Epithelial cell of proximal tubule (primary cell): ENCODE data around the gene SLC23A2. TPM values are rescaled to one million over a fixed set of nuclear protein-coding genes. Genes with fewer than 3 reads are reported as not detected.

Source experiments
- DNase-seq: peaks from one replicate; pipeline ENCODE4 v3.0.0-alpha.2; 2011; ENCODE audit warnings: low read depth
- H3K4me3 ChIP-seq: 2 replicates; pipeline ENCODE4 v1.5.1; 2011; ENCODE audit warnings: low read depth, mild to moderate bottlenecking, low read length
- total RNA-seq: library from RNA; depleted of rRNA; stranded (reverse); fragments of >200 nt; gene quantifications from 2 replicates; pipeline ENCODE4 v1.2.3, GENCODE V29; 2015
- TF ChIP-seq, protein P1 (sequence below): conservative IDR thresholded peaks from 2 replicates; pipeline ENCODE4 v1.5.1; 2012; ENCODE audit warnings: low read depth, mild to moderate bottlenecking, low read length

Gene SLC23A2
- total RNA-seq, 1 donor from 2014 or later = 5.3 TPM

DNA sequence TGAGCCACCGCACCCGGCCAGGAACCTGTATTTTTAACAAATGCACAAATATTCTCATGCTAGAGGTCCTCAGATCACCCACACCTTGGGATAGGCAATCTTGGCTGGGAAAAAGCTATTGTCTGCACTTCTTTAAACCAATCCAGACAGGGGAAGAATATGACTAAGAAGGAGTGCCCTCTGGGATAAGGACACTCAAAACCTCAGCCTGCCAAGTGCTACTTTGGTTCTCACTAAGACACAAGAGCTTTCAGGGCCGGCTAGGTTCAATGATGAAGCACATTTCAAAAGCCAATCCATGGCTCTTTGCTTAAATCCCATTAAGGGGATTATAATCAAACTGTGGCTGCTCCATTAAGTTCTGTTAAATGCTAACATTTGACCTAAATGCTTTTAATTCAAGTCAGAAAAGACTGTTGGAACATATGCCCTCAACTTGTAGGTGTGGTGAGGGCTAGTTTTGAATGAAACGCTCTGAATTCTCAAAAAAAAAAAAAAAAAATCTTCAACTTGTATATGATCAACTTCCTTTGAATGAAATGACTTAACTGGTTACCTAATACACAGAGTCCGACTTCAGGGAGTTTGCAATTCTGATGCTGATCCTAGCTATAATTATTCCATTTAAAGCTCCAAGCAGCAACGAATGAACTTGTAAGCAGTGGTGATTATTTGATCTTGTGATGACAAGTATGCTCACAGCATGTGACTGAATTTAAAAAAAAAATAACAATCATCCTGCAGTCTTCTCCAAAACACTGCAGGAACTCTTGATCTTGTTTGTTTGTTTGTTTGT lies 56.6 kb downstream of the SLC23A2 start:
- TF ChIP-seq, protein P1, sequence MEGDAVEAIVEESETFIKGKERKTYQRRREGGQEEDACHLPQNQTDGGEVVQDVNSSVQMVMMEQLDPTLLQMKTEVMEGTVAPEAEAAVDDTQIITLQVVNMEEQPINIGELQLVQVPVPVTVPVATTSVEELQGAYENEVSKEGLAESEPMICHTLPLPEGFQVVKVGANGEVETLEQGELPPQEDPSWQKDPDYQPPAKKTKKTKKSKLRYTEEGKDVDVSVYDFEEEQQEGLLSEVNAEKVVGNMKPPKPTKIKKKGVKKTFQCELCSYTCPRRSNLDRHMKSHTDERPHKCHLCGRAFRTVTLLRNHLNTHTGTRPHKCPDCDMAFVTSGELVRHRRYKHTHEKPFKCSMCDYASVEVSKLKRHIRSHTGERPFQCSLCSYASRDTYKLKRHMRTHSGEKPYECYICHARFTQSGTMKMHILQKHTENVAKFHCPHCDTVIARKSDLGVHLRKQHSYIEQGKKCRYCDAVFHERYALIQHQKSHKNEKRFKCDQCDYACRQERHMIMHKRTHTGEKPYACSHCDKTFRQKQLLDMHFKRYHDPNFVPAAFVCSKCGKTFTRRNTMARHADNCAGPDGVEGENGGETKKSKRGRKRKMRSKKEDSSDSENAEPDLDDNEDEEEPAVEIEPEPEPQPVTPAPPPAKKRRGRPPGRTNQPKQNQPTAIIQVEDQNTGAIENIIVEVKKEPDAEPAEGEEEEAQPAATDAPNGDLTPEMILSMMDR = no peak
- no peak overlapping the region for H3K4me3 ChIP-seq
- no peak for DNase-seq

DNA sequence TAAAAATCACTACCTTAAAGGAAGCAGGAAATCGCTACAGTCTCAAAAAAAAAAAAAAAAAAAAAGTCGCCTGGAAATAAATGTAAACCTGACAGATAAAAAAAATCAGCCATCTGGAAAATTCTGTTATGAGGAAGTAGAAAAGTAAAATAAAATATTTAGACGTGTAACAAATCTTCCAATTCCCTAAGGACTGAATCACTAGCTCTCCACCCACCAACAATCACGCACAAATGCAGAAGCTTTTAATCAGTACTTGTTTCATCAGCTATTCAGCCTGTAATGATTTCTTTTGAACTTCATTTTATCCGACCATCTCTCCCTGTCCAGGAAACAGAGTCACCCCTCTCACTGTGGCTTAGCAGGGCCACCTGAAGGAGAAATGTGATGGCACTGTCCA lies 59.0 kb downstream of the SLC23A2 start:
- no peak overlapping the region for H3K4me3 ChIP-seq
- TF ChIP-seq, protein P1 = no peak
- DNase-seq = no peak

DNA sequence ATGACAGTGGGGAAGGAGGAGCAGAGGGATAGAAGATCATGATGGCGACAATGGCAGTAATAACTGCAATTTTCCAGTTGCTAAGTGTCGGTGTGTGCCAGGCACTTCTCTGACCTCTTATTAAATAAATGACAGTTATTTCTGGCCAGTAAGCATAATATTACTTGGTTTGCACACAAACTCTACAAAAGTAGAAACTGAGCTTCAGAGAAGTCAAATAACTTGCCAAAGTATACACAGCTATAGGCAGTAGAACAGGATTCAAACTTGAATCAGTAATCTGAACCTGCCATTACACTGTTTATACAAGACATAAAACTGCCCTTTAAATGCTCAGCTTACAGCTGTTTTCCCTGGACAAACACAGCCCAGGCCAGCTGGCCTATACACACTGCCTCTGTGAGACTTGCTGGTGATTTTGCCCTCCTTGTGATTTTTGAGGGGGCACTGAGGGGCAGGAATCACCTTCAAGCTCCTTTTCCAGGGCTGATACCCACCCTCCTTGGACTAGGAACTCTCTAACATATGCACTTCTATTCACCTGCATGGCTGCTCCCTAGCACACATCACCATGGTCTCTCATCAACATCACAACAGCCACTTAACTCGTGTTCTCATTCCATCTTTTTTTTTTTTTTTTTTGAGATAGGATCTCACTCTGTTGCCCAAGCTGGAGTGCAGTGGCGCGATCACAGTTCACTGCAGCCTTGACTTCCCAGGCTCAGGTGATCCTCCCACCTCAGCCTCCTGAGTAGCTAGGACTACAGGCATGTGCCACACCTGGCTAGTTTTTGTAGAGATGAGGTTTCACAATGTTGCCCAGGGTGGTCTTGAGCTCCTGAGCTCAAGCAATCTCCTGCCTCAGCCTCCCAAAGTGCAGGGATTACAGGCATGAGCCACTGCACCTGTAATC lies 63.6 kb downstream of the SLC23A2 start:
- no peak overlapping the region for H3K4me3 ChIP-seq
- no peak for DNase-seq
- TF ChIP-seq, protein P1 = no peak

DNA sequence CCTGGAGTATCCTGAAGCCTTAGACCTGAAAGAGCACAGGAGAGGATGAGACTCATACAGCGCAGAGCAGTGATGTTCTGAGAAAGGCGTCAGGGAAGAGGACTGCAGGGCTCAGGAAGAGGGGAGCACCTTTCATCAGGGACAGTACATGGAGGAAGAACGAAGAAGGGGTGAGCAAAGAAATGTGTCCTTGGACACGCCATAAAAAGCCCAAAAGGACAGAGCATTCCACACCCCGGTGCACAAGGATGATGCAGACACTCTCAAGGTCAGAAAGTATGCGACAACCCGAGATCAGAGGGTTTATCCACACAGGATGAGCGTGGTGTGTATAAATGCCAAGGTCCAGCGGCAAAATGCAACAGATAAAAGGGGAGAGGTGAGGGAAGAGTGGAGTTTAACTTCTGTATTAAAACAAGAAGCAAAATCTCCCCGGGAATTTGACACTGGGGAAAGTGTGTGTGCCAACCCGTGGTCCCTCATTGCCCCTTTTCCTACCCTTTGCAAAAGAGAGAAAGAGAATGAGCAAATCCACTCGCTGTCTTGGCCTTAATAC lies 64.4 kb downstream of the SLC23A2 start:
- TF ChIP-seq, protein P1 = no peak
- no peak for DNase-seq
- H3K4me3 ChIP-seq = no peak overlapping the region

DNA sequence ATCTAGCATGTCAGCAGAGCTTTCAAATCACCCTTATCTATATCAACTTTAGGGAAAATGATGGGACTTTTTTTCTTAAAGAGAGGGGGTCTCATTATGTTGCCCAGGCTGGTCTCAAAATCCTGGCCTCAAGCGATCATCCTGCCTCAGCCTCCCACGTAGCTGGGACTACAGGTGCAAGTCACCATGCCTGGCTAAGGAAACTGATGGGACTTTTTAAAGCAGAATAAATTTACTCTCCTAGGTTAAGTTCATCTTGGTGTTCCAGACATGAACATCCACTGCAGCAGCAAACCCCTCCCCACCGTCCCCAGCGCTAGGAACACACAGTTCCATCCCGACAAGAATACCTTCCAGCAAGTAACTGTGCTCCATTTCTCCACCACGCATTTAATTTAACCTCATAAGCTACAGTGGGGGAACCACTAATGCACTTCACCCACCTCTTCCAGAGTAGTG lies 64.9 kb downstream of the SLC23A2 start:
- no peak overlapping the region for H3K4me3 ChIP-seq
- no peak for DNase-seq
- TF ChIP-seq, protein P1 = no peak

DNA sequence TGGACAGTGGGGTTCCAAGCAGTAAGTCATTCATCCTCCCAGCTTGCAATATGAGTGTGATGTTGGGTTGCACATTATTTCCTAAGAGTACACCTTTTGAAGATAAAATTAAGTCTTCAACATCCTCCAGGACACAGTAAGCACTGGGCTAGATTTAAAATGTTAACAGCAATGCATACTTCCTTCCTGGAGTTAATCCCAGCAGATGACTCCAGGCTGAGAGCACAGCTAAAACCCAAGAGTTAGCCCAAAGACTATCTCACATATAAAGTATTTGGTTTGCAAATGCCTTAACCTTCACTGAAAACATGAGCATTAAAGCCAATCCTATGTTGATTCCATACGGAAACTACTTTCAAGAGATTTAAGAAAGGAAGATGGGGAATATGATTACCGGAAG lies 69.2 kb downstream of the SLC23A2 start:
- no peak overlapping the region for H3K4me3 ChIP-seq
- TF ChIP-seq, protein P1 = no peak
- DNase-seq = no peak
